BLaER1 treated with 17β-estradiol and CSF1 and Interleukin-3, amounts not matched to agents 10 nM and 100 nM (cell line): Measurements from ENCODE around the gene PTPN14.
A peak's percentile ranks its signal among the peaks of the same experiment; 100 is the strongest.

Source experiments
- H3K27ac ChIP-seq, 11 experiments: shearing (Covaris generic); formaldehyde crosslinking; 2 replicates each; pipeline ENCODE4 v1.8.1; 2022
- H3K27me3 ChIP-seq, 11 experiments: shearing (Covaris generic); formaldehyde crosslinking; 2 replicates each; pipeline ENCODE4 v1.8.1; 2022
- H3K36me3 ChIP-seq, 11 experiments: shearing (Covaris generic); formaldehyde crosslinking; 2 replicates each; pipeline ENCODE4 v1.8.1; 2022
- H3K4me1 ChIP-seq, 10 experiments: shearing (Covaris generic); formaldehyde crosslinking; 2 replicates each; pipeline ENCODE4 v1.8.1; 2022
- H3K4me2 ChIP-seq, 11 experiments: shearing (Covaris generic); formaldehyde crosslinking; 2 replicates each; pipeline ENCODE4 v1.8.1; 2022
- H3K4me3 ChIP-seq, 10 experiments: shearing (Covaris generic); formaldehyde crosslinking; 2 replicates each; pipeline ENCODE4 v1.8.1; 2022
- H3K9ac ChIP-seq, 11 experiments: shearing (Covaris generic); formaldehyde crosslinking; 2 replicates each; pipeline ENCODE4 v1.8.1; 2022
- H3K9me3 ChIP-seq, 11 experiments: shearing (Covaris generic); formaldehyde crosslinking; replicated peaks in 1 of 11; 2 replicates each; pipeline ENCODE4 v1.8.1; 2022
- H4K20me1 ChIP-seq, 11 experiments: shearing (Covaris generic); formaldehyde crosslinking; 2 replicates each; pipeline ENCODE4 v1.8.1; 2022
- Cebpa-rat ChIP-seq, 11 experiments: shearing (Covaris generic); IDR thresholded peaks; 2 replicates each; pipeline ENCODE4 v1.8.1; 2022

The PTPN14 gene

GRCh38 chr1:214372092-214372491 lies 179.3 kb downstream of the PTPN14 start:
- Histone ChIP-seq H3K36me3 (no peaks in the 10 kb centered on the region), H3K4me3 (no peak overlapping the region), H3K9ac (no peak overlapping the region), H4K20me1 (no peaks in the 10 kb centered on the region), H3K27ac (no peak overlapping the region), H3K4me2 (no peak overlapping the region), H3K4me1 (no peaks in the 10 kb centered on the region), H3K27me3 (no peaks in the 10 kb centered on the region), H3K9me3 (no peaks in the 10 kb centered on the region)
- TF ChIP-seq Cebpa-rat (IDR thresholded peaks at IDR 0.05), result no peak

GRCh38 chr1:214370615-214371014 lies 180.8 kb downstream of the PTPN14 start:
- H3K27me3 ChIP-seq, result no peaks in the 10 kb centered on the region
- H3K4me1 ChIP-seq, result no peaks in the 10 kb centered on the region
- H3K4me2 ChIP-seq, result no peak overlapping the region
- H3K4me3 ChIP-seq, result no peak overlapping the region
- H4K20me1 ChIP-seq, result no peaks in the 10 kb centered on the region
- TF ChIP-seq Cebpa-rat (IDR thresholded peaks at IDR 0.05), result no peak
- no peak overlapping the region for H3K27ac ChIP-seq
- H3K36me3 ChIP-seq, result no peaks in the 10 kb centered on the region
- no peak overlapping the region for H3K9ac ChIP-seq
- H3K9me3 ChIP-seq, result no peaks in the 10 kb centered on the region

DNA sequence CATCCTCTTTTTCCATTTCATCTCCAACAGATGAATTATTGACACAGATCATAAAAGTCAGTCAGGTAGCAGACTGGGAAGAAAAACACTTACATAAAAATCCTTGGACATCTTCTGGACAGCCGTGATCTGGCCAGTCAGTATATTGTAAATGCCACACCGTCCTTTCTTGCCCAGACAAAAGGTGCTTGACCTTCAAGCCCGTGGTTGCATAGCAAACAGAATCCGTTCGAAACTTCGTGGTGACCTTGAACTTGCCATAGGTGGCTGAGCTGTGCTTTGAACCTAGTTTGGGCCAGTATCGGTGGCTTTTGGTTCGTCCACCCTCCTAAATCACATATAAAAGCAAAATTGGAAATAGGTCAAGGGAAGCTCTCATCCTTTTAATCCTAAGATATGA lies 182.0 kb downstream of the PTPN14 start:
- Histone ChIP-seq H3K4me3 (no peak overlapping the region), H3K9me3 (no peaks in the 10 kb centered on the region), H3K4me1 (no peaks in the 10 kb centered on the region), H3K27ac (no peak overlapping the region), H4K20me1 (no peaks in the 10 kb centered on the region), H3K9ac (no peak overlapping the region), H3K4me2 (no peak overlapping the region), H3K36me3 (no peaks in the 10 kb centered on the region), H3K27me3 (no peaks in the 10 kb centered on the region)
- no peak for TF ChIP-seq Cebpa-rat (IDR thresholded peaks at IDR 0.05)

DNA sequence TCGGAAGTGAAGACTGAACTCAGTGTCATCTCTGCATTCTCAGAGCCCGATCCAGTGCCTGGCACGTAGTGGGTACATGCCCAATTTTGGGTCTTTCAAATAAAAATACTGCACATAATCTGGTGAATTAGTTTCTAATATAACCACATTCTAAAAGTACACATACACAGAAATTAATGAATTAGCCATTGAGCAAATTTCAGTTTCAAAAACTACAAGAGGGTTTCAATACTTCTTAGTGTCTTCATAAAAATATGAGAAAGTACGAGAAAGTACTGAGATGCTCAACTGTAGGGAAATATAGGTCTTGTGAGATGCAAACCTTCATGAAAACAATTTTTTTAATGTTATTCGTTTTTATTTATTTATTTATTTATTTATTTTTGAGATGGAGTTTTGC lies 183.6 kb downstream of the PTPN14 start:
- Histone ChIP-seq H3K4me1 (peaks cover 0 to 15% (median 5%) of the 10 kb centered on the region in 10 experiments; a peak in 13 of 20 replicates), H3K36me3 (no peaks in the 10 kb centered on the region), H3K4me3 (no peak overlapping the region), H3K4me2 (no peak overlapping the region), H4K20me1 (no peaks in the 10 kb centered on the region), H3K27me3 (no peaks in the 10 kb centered on the region), H3K9me3 (no peaks in the 10 kb centered on the region), H3K9ac (no peak overlapping the region), H3K27ac (no peak overlapping the region)
- TF ChIP-seq Cebpa-rat (IDR thresholded peaks at IDR 0.05), result no peak

- Histone ChIP-seq H3K9ac (no peak overlapping the region), H3K27me3 (no peaks in the 10 kb centered on the region), H3K4me1 (peaks cover 6 to 38% (median 26%) of the 10 kb centered on the region in 10 experiments; a peak in 17 of 20 replicates), H3K9me3 (peaks cover 0 to 16% (median 4%) of the 10 kb centered on the region in 11 experiments; a peak in 12 of 22 replicates), H3K36me3 (0 out of 22 replicates have a peak, but pooled peaks cover 0 to 6% (median 0%) of the 10 kb centered on the region in 11 experiments), H3K4me2 (no peak overlapping the region), H4K20me1 (no peaks in the 10 kb centered on the region), H3K27ac (no peak overlapping the region), H3K4me3 (no peak overlapping the region)
- TF ChIP-seq Cebpa-rat (IDR thresholded peaks at IDR 0.05), result no peak
Measured at GRCh38 chr1:214364786-214365295, 186.6 kb downstream of the PTPN14 start.

DNA sequence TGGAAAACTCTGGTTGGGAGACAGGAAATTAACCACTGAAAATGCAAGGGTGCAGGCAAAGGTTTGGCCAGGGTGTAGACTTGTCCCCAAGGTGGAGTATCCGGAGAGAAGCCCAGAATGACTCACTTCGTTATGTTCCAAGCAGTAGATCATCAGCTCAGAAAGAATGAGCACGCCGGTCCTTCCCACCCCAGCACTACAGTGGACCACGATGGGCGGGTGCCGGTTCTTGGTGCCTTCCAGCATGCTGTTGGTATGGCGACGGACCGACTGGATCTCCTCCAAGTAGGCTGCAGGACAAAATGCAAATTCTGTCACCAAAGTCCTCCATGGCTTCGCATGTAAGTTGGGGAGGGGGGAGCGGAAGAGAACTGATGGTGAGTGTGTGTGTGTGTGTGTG lies 187.0 kb downstream of the PTPN14 start:
- H3K36me3 ChIP-seq, result 0 out of 22 replicates have a peak, but pooled peaks cover 0 to 6% (median 0%) of the 10 kb centered on the region in 11 experiments
- no peak overlapping the region for H3K27ac ChIP-seq
- 0 out of 22 replicates have a peak overlapping the region, but pooled peaks of 1 of the 11 experiments have one; percentile 79 for H3K4me2 ChIP-seq

DNA sequence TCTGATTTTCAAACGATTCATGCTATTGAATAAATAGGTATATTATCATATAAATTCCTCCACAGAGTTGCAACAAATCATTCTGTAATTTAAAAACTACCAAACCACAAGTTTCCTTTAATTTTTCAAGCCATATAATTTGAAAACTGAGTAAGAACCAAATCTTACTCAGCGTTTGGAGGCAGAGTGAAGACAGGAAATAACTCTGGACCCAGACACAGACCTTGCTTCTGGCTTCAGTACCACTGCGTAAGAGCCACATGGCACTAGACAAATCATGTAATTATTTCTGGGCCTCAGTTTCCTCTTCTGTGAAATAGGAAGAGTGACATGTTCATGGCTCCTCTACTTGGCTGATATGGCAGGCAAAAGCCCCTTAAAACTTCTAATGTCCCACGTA lies 188.0 kb downstream of the PTPN14 start:
- peak overlapping the region in 1 of 11 experiments; percentile 73; a peak in 1 of 22 replicates for H3K27ac ChIP-seq
- peak overlapping the region in 5 of 11 experiments; percentile 0 to 87 (median 79); a peak in 8 of 22 replicates for H3K4me2 ChIP-seq
- H3K4me1 ChIP-seq, result peaks cover 6 to 38% (median 26%) of the 10 kb centered on the region in 10 experiments; a peak in 17 of 20 replicates
- 0 out of 22 replicates have a peak, but pooled peaks cover 0 to 6% (median 0%) of the 10 kb centered on the region in 11 experiments for H3K36me3 ChIP-seq
- H3K4me3 ChIP-seq, result no peak overlapping the region
- H3K27me3 ChIP-seq, result no peaks in the 10 kb centered on the region
- H3K9ac ChIP-seq, result no peak overlapping the region
- no peak for TF ChIP-seq Cebpa-rat (IDR thresholded peaks at IDR 0.05)
- no peaks in the 10 kb centered on the region for H4K20me1 ChIP-seq
- H3K9me3 ChIP-seq, result peaks cover 0 to 16% (median 4%) of the 10 kb centered on the region in 11 experiments; a peak in 12 of 22 replicates

More for the DNA sequence above, 187.0 kb downstream of the PTPN14 start:
- H3K27me3 ChIP-seq, result no peaks in the 10 kb centered on the region
- no peak overlapping the region for H3K4me3 ChIP-seq
- no peak for TF ChIP-seq Cebpa-rat (IDR thresholded peaks at IDR 0.05)
- H3K9ac ChIP-seq, result no peak overlapping the region
- no peaks in the 10 kb centered on the region for H4K20me1 ChIP-seq
- peaks cover 6 to 38% (median 26%) of the 10 kb centered on the region in 10 experiments; a peak in 17 of 20 replicates for H3K4me1 ChIP-seq
- H3K9me3 ChIP-seq, result peaks cover 0 to 16% (median 4%) of the 10 kb centered on the region in 11 experiments; a peak in 12 of 22 replicates

GRCh38 chr1:214362188-214362882 lies 189.1 kb downstream of the PTPN14 start:
- Histone ChIP-seq H3K4me2 (peak overlapping the region in 9 of 11 experiments; percentile 46 to 87 (median 69); a peak in 18 of 22 replicates), H3K27me3 (no peaks in the 10 kb centered on the region), H3K9ac (peak overlapping the region in 2 of 11 experiments; percentile 12 to 58; a peak in 2 of 22 replicates), H3K36me3 (0 out of 22 replicates have a peak, but pooled peaks cover 0 to 6% (median 0%) of the 10 kb centered on the region in 11 experiments), H3K4me3 (peak overlapping the region in 2 of 10 experiments; percentile 2 to 12; a peak in 1 of 20 replicates), H4K20me1 (no peaks in the 10 kb centered on the region), H3K9me3 (peaks cover 0 to 16% (median 4%) of the 10 kb centered on the region in 11 experiments; a peak in 12 of 22 replicates), H3K4me1 (peaks cover 6 to 38% (median 26%) of the 10 kb centered on the region in 10 experiments; a peak in 17 of 20 replicates), H3K27ac (peak overlapping the region in 7 of 11 experiments; percentile 7 to 73 (median 52); a peak in 12 of 22 replicates)
- TF ChIP-seq Cebpa-rat (IDR thresholded peaks at IDR 0.05), result no peak

DNA sequence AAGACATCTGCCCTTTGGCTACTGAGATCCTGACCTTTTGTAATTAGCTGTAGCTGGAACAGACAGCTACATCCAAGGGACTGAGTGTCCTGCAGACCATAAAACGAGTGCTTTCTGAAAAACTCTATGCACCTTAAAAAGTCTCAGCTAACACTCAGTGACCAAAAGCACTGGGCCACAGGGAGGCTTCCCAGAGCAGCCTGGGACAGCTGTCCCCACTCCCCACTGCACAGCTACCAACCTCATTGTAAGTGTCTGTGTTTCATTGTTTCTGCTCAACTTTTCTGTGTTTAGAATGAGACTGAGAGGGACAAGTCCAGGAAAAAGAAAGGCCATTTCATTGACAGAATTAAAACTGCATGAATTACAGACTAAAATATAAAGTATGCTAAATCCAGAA lies 189.8 kb downstream of the PTPN14 start:
- Histone ChIP-seq H4K20me1 (no peaks in the 10 kb centered on the region), H3K36me3 (0 out of 22 replicates have a peak, but pooled peaks cover 0 to 6% (median 0%) of the 10 kb centered on the region in 11 experiments), H3K27me3 (no peaks in the 10 kb centered on the region), H3K4me1 (peaks cover 6 to 38% (median 26%) of the 10 kb centered on the region in 10 experiments; a peak in 17 of 20 replicates), H3K4me2 (peak overlapping the region in 8 of 11 experiments; percentile 57 to 87 (median 74); a peak in 15 of 22 replicates), H3K9ac (no peak overlapping the region), H3K4me3 (no peak overlapping the region), H3K27ac (peak overlapping the region in 3 of 11 experiments; percentile 52 to 73 (median 59); a peak in 4 of 22 replicates), H3K9me3 (peaks cover 0 to 16% (median 4%) of the 10 kb centered on the region in 11 experiments; a peak in 12 of 22 replicates)
- no peak for TF ChIP-seq Cebpa-rat (IDR thresholded peaks at IDR 0.05)
